OCI-LY1 (cell line): Measurements from ENCODE around the gene BTBD18.

Experiments used
- H2AFZ ChIP-seq: fragments of 200-600 bp; sonication (generic), shearing (Covaris generic); 2 replicates; pipeline ENCODE4 v1.6.0; 2014; ENCODE audit warnings: antibody characterized with exemption, mild to moderate bottlenecking, low read length
- H3F3A ChIP-seq: fragments of 200-600 bp; sonication (generic), shearing (Covaris generic); 2 replicates; pipeline ENCODE4 v1.6.0; 2014; ENCODE audit warnings: mild to moderate bottlenecking, antibody characterized with exemption, low read length, moderate library complexity; ENCODE audit not compliant: insufficient read depth
- H3K27ac ChIP-seq: fragments of 200-600 bp; sonication (generic); 2 replicates; pipeline ENCODE4 v1.5.1; 2014; ENCODE audit warnings: low read length, mixed run types, mild to moderate bottlenecking, low read depth; ENCODE audit not compliant: poor library complexity, severe bottlenecking
- H3K27me3 ChIP-seq: fragments of 200-600 bp; sonication (generic); 2 replicates; pipeline ENCODE4 v1.6.0; 2014; ENCODE audit warnings: antibody characterized with exemption, mild to moderate bottlenecking, low read length, moderate library complexity; ENCODE audit not compliant: insufficient read depth
- H3K36me3 ChIP-seq: fragments of 200-600 bp; sonication (generic); 2 replicates; pipeline ENCODE4 v1.6.1; 2014; ENCODE audit warnings: mild to moderate bottlenecking, antibody characterized with exemption, low read length, moderate library complexity, mixed read lengths; ENCODE audit not compliant: insufficient read depth
- H3K4me1 ChIP-seq: fragments of 200-600 bp; sonication (generic); 2 replicates; pipeline ENCODE4 v1.5.1; 2014; ENCODE audit warnings: mild to moderate bottlenecking, low read length, moderate library complexity; ENCODE audit not compliant: insufficient read depth, severe bottlenecking
- H3K4me2 ChIP-seq: fragments of 200-600 bp; sonication (generic), shearing (Covaris generic); 2 replicates; pipeline ENCODE4 v1.6.1; 2014; ENCODE audit warnings: low read length
- H3K4me3 ChIP-seq: fragments of 200-600 bp; sonication (generic); 2 replicates; pipeline ENCODE4 v1.5.1; 2014; ENCODE audit warnings: low read length, low read depth, mild to moderate bottlenecking, mixed read lengths; ENCODE audit not compliant: poor library complexity, severe bottlenecking
- H3K79me2 ChIP-seq: fragments of 200-600 bp; shearing (Covaris generic); 2 replicates; pipeline ENCODE4 v1.6.1; 2016; ENCODE audit warnings: mixed run types, low read length, mixed read lengths; ENCODE audit not compliant: insufficient read depth
- H3K9ac ChIP-seq: fragments of 200-600 bp; sonication (generic), shearing (Covaris generic); 2 replicates; pipeline ENCODE4 v1.6.1; 2014; ENCODE audit warnings: mild to moderate bottlenecking, low read length, mixed read lengths
- H3K9me2 ChIP-seq: fragments of 200-600 bp; sonication (generic), shearing (Covaris generic); 2 replicates; pipeline ENCODE4 v1.6.1; 2014; ENCODE audit warnings: low read depth, mild to moderate bottlenecking, low read length, mixed read lengths
- H3K9me3 ChIP-seq: fragments of 200-600 bp; shearing (Covaris generic); 2 replicates; pipeline ENCODE4 v1.6.1; 2014; ENCODE audit warnings: low read length, mixed read lengths
- H4K20me1 ChIP-seq: fragments of 200-600 bp; sonication (generic), shearing (Covaris generic); 2 replicates; pipeline ENCODE4 v1.6.0; 2016; ENCODE audit warnings: mild to moderate bottlenecking, low read length; ENCODE audit not compliant: insufficient read depth
- CTCF ChIP-seq: fragments of 200-600 bp; sonication (generic), shearing (Covaris generic); IDR thresholded peaks from 2 replicates; pipeline ENCODE4 v1.5.1; 2017; ENCODE audit warnings: mild to moderate bottlenecking, antibody characterized with exemption, low read length, moderate library complexity, mixed read lengths
- EZH2 ChIP-seq: fragments of 200-600 bp; sonication (generic), shearing (Covaris generic); IDR thresholded peaks from 2 replicates; pipeline ENCODE4 v1.8.0; 2017; ENCODE audit warnings: borderline replicate concordance, mixed run types, mild to moderate bottlenecking, antibody characterized with exemption, low read length, moderate library complexity, mixed read lengths

Gene BTBD18

GRCh38 chr11:57758174-57758573 lies 6.6 kb upstream of the BTBD18 start:
- H3K79me2 ChIP-seq, result no peaks in the 10 kb centered on the region
- no peaks in the 10 kb centered on the region for H3K27me3 ChIP-seq
- no peak overlapping the region for H3K4me3 ChIP-seq
- no peak overlapping the region for H3K9ac ChIP-seq
- no peaks in the 10 kb centered on the region for H3K36me3 ChIP-seq
- H3F3A ChIP-seq, result no peaks in the 10 kb centered on the region
- TF ChIP-seq CTCF (no peak), EZH2 (no peak)
- no peak overlapping the region for H3K27ac ChIP-seq
- H2AFZ ChIP-seq, result no peak overlapping the region
- no peaks in the 10 kb centered on the region for H3K4me1 ChIP-seq
- no peak overlapping the region for H3K4me2 ChIP-seq
- no peaks in the 10 kb centered on the region for H3K9me2 ChIP-seq
- no peaks in the 10 kb centered on the region for H4K20me1 ChIP-seq
- no peaks in the 10 kb centered on the region for H3K9me3 ChIP-seq

DNA sequence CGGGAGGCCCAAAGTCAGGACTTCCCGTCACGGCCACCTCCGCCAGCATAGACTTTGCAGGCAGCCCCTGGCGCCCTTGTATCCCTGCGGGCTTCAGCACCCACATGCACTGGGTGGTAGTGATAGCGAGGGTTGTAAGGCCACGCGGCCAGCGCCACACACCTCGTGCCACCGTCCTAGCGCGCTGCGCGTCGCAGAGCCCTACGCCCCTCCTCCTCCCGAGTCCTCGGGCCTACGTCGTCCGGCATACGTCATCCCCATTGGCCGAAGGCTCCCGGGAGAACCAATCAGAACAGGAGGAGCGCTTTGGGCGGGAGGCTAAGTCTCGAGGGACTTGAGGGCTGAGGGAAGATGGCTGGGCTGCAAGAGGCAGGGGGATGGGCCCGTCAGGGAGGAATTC lies 1.3 kb upstream of the BTBD18 start:
- no peaks in the 10 kb centered on the region for H4K20me1 ChIP-seq
- no peaks in the 10 kb centered on the region for H3K79me2 ChIP-seq
- no peaks in the 10 kb centered on the region for H3K36me3 ChIP-seq

DNA sequence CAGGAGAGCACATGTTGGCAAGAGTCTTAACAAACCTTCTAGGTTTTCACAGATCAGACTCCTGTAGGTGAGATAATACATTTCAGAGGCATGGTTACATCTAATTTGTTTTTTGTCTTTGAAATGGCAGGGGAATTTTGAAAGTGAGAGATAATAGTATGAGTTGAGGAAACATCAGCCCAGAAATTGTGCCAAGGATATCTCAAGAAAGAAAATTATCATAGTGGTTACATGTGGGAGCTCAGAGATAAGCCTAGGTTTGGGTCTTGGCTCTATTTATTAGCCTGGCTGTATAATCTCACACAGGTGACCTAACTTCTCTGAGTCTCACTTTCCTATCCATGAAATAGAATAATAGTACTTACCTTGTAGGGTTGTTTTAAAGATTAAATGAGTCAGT lies 443 bp downstream of the BTBD18 start:
- Histone ChIP-seq H4K20me1 (no peaks in the 10 kb centered on the region), H3K4me2 (no peak overlapping the region), H3F3A (no peaks in the 10 kb centered on the region), H2AFZ (no peak overlapping the region), H3K4me1 (no peaks in the 10 kb centered on the region), H3K9me2 (no peaks in the 10 kb centered on the region), H3K36me3 (peaks cover 10% of the 10 kb centered on the region), H3K9ac (no peak overlapping the region), H3K27ac (no peak overlapping the region), H3K4me3 (no peak overlapping the region), H3K9me3 (no peaks in the 10 kb centered on the region), H3K79me2 (no peaks in the 10 kb centered on the region), H3K27me3 (no peaks in the 10 kb centered on the region)
- no peak for TF ChIP-seq CTCF
- TF ChIP-seq EZH2, result no peak

More for the DNA sequence above, 1.3 kb upstream of the BTBD18 start:
- Histone ChIP-seq H3K27me3 (no peaks in the 10 kb centered on the region), H3K4me2 (no peak overlapping the region), H3K9ac (no peak overlapping the region), H3K4me3 (no peak overlapping the region), H3K9me3 (no peaks in the 10 kb centered on the region), H2AFZ (no peak overlapping the region), H3K4me1 (no peaks in the 10 kb centered on the region), H3F3A (no peaks in the 10 kb centered on the region), H3K9me2 (no peaks in the 10 kb centered on the region), H3K27ac (no peak overlapping the region)
- no peak for TF ChIP-seq EZH2
- TF ChIP-seq CTCF, result no peak
